ENCODE measurements around the gene ZSCAN23.

The ZSCAN23 gene

GRCh38 chr6:28395918-28396317, 47.4 kb downstream of the ZSCAN23 start:
- Mint-ChIP-seq H3K9me3 (no peaks in the 10 kb centered on the region), H3K4me1 (peaks cover 44% of the 10 kb centered on the region), H3K27me3 (ENCODE audit: low read depth) (no peaks in the 10 kb centered on the region), H3K4me3 (peak overlapping the region in 1 of 3 experiments; percentile 41), H3K36me3 (ENCODE audit: low read depth) (peaks cover 68% of the 10 kb centered on the region), H3K27ac (no peak overlapping the region)
- no peak for TF ChIP-seq CTCF (IDR thresholded peaks at IDR 0.05; ENCODE audit: unreplicated experiment in 3 of 3)

- H3K27ac Mint-ChIP-seq: no peak overlapping the region
- peaks cover 83% of the 10 kb centered on the region for H3K36me3 Mint-ChIP-seq (ENCODE audit: low read depth)
- H3K27me3 Mint-ChIP-seq (ENCODE audit: low read depth): no peaks in the 10 kb centered on the region
- peak; percentile 14 to 35 (median 25) for TF ChIP-seq CTCF (IDR thresholded peaks at IDR 0.05; ENCODE audit: unreplicated experiment in 3 of 3)
- H3K4me3 Mint-ChIP-seq: no peak overlapping the region
- H3K9me3 Mint-ChIP-seq: no peaks in the 10 kb centered on the region
- peaks cover 44% of the 10 kb centered on the region for H3K4me1 Mint-ChIP-seq
These were observed 49.2 kb downstream of the ZSCAN23 start for GRCh38 chr6:28393912-28394662.

- Mint-ChIP-seq H3K4me1 (peaks cover 18% of the 10 kb centered on the region), H3K4me3 (no peak overlapping the region), H3K27me3 (ENCODE audit: low read depth) (no peaks in the 10 kb centered on the region), H3K27ac (no peak overlapping the region), H3K36me3 (ENCODE audit: low read depth) (peaks cover 83% of the 10 kb centered on the region), H3K9me3 (no peaks in the 10 kb centered on the region)
- no peak for TF ChIP-seq CTCF (IDR thresholded peaks at IDR 0.05; ENCODE audit: unreplicated experiment in 3 of 3)
These were observed 52.6 kb downstream of the ZSCAN23 start for GRCh38 chr6:28390688-28391087.

- peaks cover 6% of the 10 kb centered on the region for H3K9me3 Mint-ChIP-seq
- no peaks in the 10 kb centered on the region for H3K27me3 Mint-ChIP-seq (ENCODE audit: low read depth)
- peak overlapping the region in 1 of 3 experiments; percentile 92 for H3K4me3 Mint-ChIP-seq
- peaks cover 84% of the 10 kb centered on the region for H3K36me3 Mint-ChIP-seq (ENCODE audit: low read depth)
- peak overlapping the region in 1 of 3 experiments; percentile 95 for H3K27ac Mint-ChIP-seq
- no peak for TF ChIP-seq CTCF (IDR thresholded peaks at IDR 0.05; ENCODE audit: unreplicated experiment in 3 of 3)
- peaks cover 12% of the 10 kb centered on the region for H3K4me1 Mint-ChIP-seq
These were observed 59.2 kb downstream of the ZSCAN23 start for GRCh38 chr6:28384143-28384533.

- H3K9me3 Mint-ChIP-seq: peaks cover 6% of the 10 kb centered on the region
These were observed 59.8 kb downstream of the ZSCAN23 start for GRCh38 chr6:28383235-28384142.

More at GRCh38 chr6:28383235-28384142, 59.8 kb downstream of the ZSCAN23 start:
- peak overlapping the region; percentile 88 to 92 (median 92) for H3K4me3 Mint-ChIP-seq
- peak overlapping the region; percentile 86 to 96 (median 95) for H3K27ac Mint-ChIP-seq
- H3K27me3 Mint-ChIP-seq (ENCODE audit: low read depth): no peaks in the 10 kb centered on the region
- peak; percentile 63 to 67 (median 63) for TF ChIP-seq CTCF (IDR thresholded peaks at IDR 0.05; ENCODE audit: unreplicated experiment in 3 of 3)
- peaks cover 84% of the 10 kb centered on the region for H3K36me3 Mint-ChIP-seq (ENCODE audit: low read depth)
- H3K4me1 Mint-ChIP-seq: peaks cover 12% of the 10 kb centered on the region
